HepG2 (cell line): ENCODE data around the gene BRD3. TPM values are rescaled to one million over a fixed set of nuclear protein-coding genes. Genes with fewer than 3 reads are reported as not detected.

ENCODE experiments used
- ATF1 ChIP-seq: IDR thresholded peaks from 2 replicates; pipeline ENCODE4 v1.6.1; 2016; ENCODE audit warnings: mild to moderate bottlenecking, control low read depth
- CEBPG ChIP-seq: IDR thresholded peaks from 2 replicates; pipeline ENCODE4 v1.6.1; 2016
- EZH2 ChIP-seq: conservative IDR thresholded peaks from 2 replicates; pipeline ENCODE4 v1.6.1; 2012; ENCODE audit warnings: mild to moderate bottlenecking, low read depth, low read length, moderate library complexity
- FOXC1 ChIP-seq: sonication (generic); formaldehyde crosslinking; IDR thresholded peaks from 2 replicates; pipeline ENCODE4 v1.8.0; 2022; ENCODE audit warnings: mild to moderate bottlenecking, missing genetic modification reagents, borderline replicate concordance
- GFI1 ChIP-seq: sonication (generic); formaldehyde crosslinking; IDR thresholded peaks from 2 replicates; pipeline ENCODE4 v1.5.0; 2020; ENCODE audit warnings: missing genetic modification reagents, mild to moderate bottlenecking, borderline replicate concordance
- HMG20A ChIP-seq: IDR thresholded peaks from 2 replicates; pipeline ENCODE4 v1.6.1; 2016; ENCODE audit warnings: borderline replicate concordance
- HMGA1 ChIP-seq: sonication (generic); formaldehyde crosslinking; conservative IDR thresholded peaks from 2 replicates; pipeline ENCODE4 v1.4.0; 2020; ENCODE audit warnings: missing genetic modification reagents
- MEIS1 ChIP-seq: sonication (generic); formaldehyde crosslinking; IDR thresholded peaks from 2 replicates; pipeline ENCODE4 v1.9.0; 2021; ENCODE audit warnings: mild to moderate bottlenecking, missing genetic modification reagents, moderate library complexity, borderline replicate concordance
- NKX3-1 ChIP-seq: sonication (generic); formaldehyde crosslinking; IDR thresholded peaks from 2 replicates; pipeline ENCODE4 v1.5.0; 2020; ENCODE audit warnings: missing genetic modification reagents
- PHF20 ChIP-seq: sonication (generic); formaldehyde crosslinking; IDR thresholded peaks from 2 replicates; pipeline ENCODE4 v1.5.0; 2020; ENCODE audit warnings: mild to moderate bottlenecking, missing genetic modification reagents
- PRPF4 ChIP-seq: fragments of 200-400 bp; formaldehyde crosslinking; IDR thresholded peaks from 2 replicates; pipeline ENCODE4 v1.6.1; 2016; ENCODE audit warnings: low read length, low read depth; ENCODE audit not compliant: poor library complexity, severe bottlenecking
- RFX1 ChIP-seq: fragments of 450-650 bp; IDR thresholded peaks from 2 replicates; pipeline ENCODE4 v1.6.1; 2017
- SSRP1 ChIP-seq: IDR thresholded peaks from 2 replicates; pipeline ENCODE4 v1.6.1; 2016; ENCODE audit warnings: control low read depth
- ZKSCAN1 ChIP-seq: fragments of 150-350 bp; IDR thresholded peaks from 2 replicates; pipeline ENCODE4 v1.6.1; 2014; ENCODE audit warnings: low read length
- ZMAT3 ChIP-seq: sonication (generic); formaldehyde crosslinking; conservative IDR thresholded peaks from 2 replicates; pipeline ENCODE4 v1.7.0; 2021; ENCODE audit warnings: missing genetic modification reagents
- ZNF138 ChIP-seq: sonication (generic); formaldehyde crosslinking; IDR thresholded peaks from 2 replicates; pipeline ENCODE4 v1.5.0; 2020; ENCODE audit warnings: mild to moderate bottlenecking, low read depth, missing genetic modification reagents
- ZNF274 ChIP-seq: sonication (generic); formaldehyde crosslinking; IDR thresholded peaks from 2 replicates; pipeline ENCODE4 v1.5.1; 2020; ENCODE audit warnings: mild to moderate bottlenecking, missing genetic modification reagents
- ZNF619 ChIP-seq: sonication (generic); formaldehyde crosslinking; IDR thresholded peaks from 2 replicates; pipeline ENCODE4 v1.4.0; 2020; ENCODE audit warnings: mild to moderate bottlenecking, missing genetic modification reagents
- ZNF724P ChIP-seq: sonication (generic); formaldehyde crosslinking; IDR thresholded peaks from 2 replicates; pipeline ENCODE4 v1.8.0; 2022; ENCODE audit warnings: missing genetic modification reagents, borderline replicate concordance
- ZNF766 ChIP-seq: sonication (generic); formaldehyde crosslinking; IDR thresholded peaks from 2 replicates; pipeline ENCODE4 v1.5.0; 2020; ENCODE audit warnings: missing genetic modification reagents, borderline replicate concordance
- polyA plus RNA-seq, 8 experiments: library from polyadenylated mRNA; depleted of rRNA in 3 of 8; stranded (reverse) in 7 of 8; unstranded in 1 of 8; fragments of >200 nt; fragmentation: Illumina TruSeq in 4 of 8; extraction: Trizol in 4 of 8; gene quantifications; 2 replicates each; pipeline versions ENCODE4 v1.2.1 to v1.2.3, GENCODE V29; 2011 to 2016; ENCODE audit warnings: low read depth in 4 of 8, missing spikeins in 1 of 8, mixed read lengths in 1 of 8; ENCODE audit not compliant: insufficient read depth in 1 of 8
- total RNA-seq, 5 experiments: library from RNA; depleted of rRNA; stranded (reverse); fragments of >200 nt; fragmentation: Illumina TruSeq; extraction: Trizol; gene quantifications; 2 replicates each; pipeline ENCODE4 v1.2.3, GENCODE V29; 2016; ENCODE audit warnings: low read depth in 1 of 5
- TF ChIP-seq, protein P1 (sequence below): sonication (generic); formaldehyde crosslinking; IDR thresholded peaks from 2 replicates; pipeline ENCODE4 v1.4.0; 2020; ENCODE audit warnings: missing genetic modification reagents, mild to moderate bottlenecking, borderline replicate concordance
- TF ChIP-seq, protein P2 (sequence below): IDR thresholded peaks from 2 replicates; pipeline ENCODE4 v1.6.1; 2016; ENCODE audit warnings: mild to moderate bottlenecking, missing biosample characterization, missing genetic modification reagents
- TF ChIP-seq, protein P3 (sequence below): sonication (generic); formaldehyde crosslinking; IDR thresholded peaks from 2 replicates; pipeline ENCODE4 v1.9.0; 2022; ENCODE audit warnings: low read depth, missing genetic modification reagents
- TF ChIP-seq, protein P4 (sequence below): IDR thresholded peaks from 2 replicates; pipeline ENCODE4 v1.6.1; 2016; ENCODE audit warnings: missing compliant biosample characterization, missing genetic modification reagents, borderline replicate concordance

BRD3 gene
- total and polyA plus RNA-seq, 2 of the 13 experiments (the other 11 are each of a cell fraction or from before 2014, with no cell fraction given): 5.9 to 12.9 TPM

DNA sequence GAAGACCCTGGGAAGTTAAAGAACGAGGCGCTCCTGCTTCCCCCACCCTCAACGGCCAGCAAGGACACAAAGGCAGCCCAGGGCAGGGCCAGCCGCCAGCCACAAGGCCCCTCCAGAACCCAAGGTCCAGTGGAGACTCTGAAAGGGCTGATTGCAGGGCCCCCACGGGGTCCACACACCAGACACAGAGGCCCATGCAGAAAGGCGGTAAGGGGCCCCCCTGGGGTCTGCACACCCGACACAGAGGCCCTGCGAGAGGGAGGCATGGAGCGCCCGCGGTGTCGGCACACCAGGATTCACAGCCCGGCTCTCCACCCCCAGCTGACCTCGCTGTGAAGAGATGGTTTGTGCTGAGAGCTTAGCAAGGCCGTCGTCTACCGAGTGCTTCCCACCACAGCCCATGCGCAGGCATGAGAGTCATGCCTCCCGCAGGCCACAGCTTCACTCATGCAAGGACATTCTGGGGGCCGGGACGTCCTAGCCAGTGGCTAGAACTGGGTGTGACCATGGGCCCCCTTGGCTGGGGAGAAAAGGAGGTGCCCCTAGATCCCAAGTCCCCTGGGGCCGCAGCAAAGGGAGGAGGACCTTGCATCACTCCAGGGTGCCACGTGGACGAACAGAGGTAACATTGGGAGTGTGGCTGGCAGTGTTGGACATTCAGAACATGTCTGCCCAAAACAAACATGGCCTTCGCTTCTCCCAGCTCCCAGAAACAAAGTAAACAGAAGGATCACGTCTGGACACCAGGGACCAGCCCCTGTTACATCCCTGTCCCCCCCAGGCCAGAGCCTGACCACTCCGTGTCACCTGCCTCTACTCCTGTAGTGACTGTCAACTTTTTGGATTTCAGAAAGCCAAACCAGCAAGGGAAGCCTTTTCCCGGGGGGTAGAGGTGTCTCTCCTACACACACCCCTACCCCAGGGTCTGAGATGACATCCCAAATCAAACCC lies 9.8 kb downstream of the BRD3 start (continued):
- TF ChIP-seq, protein P1, sequence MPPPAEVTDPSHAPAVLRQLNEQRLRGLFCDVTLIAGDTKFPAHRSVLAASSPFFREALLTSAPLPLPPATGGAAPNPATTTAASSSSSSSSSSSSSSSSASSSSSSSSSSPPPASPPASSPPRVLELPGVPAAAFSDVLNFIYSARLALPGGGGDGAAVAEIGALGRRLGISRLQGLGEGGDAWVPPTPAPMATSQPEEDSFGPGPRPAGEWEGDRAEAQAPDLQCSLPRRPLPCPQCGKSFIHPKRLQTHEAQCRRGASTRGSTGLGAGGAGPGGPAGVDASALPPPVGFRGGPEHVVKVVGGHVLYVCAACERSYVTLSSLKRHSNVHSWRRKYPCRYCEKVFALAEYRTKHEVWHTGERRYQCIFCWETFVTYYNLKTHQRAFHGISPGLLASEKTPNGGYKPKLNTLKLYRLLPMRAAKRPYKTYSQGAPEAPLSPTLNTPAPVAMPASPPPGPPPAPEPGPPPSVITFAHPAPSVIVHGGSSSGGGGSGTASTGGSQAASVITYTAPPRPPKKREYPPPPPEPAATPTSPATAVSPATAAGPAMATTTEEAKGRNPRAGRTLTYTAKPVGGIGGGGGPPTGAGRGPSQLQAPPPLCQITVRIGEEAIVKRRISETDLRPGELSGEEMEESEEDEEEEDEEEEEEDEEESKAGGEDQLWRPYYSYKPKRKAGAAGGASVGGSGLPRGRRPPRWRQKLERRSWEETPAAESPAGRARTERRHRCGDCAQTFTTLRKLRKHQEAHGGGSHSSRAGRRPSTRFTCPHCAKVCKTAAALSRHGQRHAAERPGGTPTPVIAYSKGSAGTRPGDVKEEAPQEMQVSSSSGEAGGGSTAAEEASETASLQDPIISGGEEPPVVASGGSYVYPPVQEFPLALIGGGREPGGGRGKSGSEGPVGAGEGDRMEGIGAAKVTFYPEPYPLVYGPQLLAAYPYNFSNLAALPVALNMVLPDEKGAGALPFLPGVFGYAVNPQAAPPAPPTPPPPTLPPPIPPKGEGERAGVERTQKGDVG (CRISPR knock-in tag): peak; percentile 75; the same call in 1 of the 2 replicates
- no peak for TF ChIP-seq NKX3-1
- TF ChIP-seq ZNF724P (CRISPR knock-in tag): 0 out of 2 replicates have a peak, but pooled peaks have one; percentile 73
- peak; percentile 49; the same call in 1 of the 2 replicates for TF ChIP-seq ZNF766 (CRISPR knock-in tag)
- TF ChIP-seq PHF20: peak; percentile 29; the same call in 1 of the 2 replicates
- no peak for TF ChIP-seq ZKSCAN1
- TF ChIP-seq, protein P2, sequence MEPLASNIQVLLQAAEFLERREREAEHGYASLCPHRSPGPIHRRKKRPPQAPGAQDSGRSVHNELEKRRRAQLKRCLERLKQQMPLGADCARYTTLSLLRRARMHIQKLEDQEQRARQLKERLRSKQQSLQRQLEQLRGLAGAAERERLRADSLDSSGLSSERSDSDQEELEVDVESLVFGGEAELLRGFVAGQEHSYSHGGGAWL (CRISPR knock-in tag): no peak; the same call in 1 of the 2 replicates
- TF ChIP-seq PRPF4: no peak
- TF ChIP-seq ZNF138 (CRISPR knock-in tag): 0 out of 2 replicates have a peak, but pooled peaks have one; percentile 34
- no peak for TF ChIP-seq RFX1
- TF ChIP-seq HMG20A (CRISPR knock-in tag): peak; percentile 62; the same call in 1 of the 2 replicates
- TF ChIP-seq HMGA1 (CRISPR knock-in tag): no peak
- peak; percentile 81; the same call in 1 of the 2 replicates for TF ChIP-seq ZMAT3
- no peak for TF ChIP-seq FOXC1
- TF ChIP-seq MEIS1 (CRISPR knock-in tag): 0 out of 2 replicates have a peak, but pooled peaks have one; percentile 69
- no peak for TF ChIP-seq SSRP1 (CRISPR knock-in tag)
- no peak for TF ChIP-seq EZH2
- peak; percentile 15; the same call in 1 of the 2 replicates for TF ChIP-seq ZNF274 (CRISPR knock-in tag)
- no peak for TF ChIP-seq GFI1 (CRISPR knock-in tag)
- TF ChIP-seq, protein P3, sequence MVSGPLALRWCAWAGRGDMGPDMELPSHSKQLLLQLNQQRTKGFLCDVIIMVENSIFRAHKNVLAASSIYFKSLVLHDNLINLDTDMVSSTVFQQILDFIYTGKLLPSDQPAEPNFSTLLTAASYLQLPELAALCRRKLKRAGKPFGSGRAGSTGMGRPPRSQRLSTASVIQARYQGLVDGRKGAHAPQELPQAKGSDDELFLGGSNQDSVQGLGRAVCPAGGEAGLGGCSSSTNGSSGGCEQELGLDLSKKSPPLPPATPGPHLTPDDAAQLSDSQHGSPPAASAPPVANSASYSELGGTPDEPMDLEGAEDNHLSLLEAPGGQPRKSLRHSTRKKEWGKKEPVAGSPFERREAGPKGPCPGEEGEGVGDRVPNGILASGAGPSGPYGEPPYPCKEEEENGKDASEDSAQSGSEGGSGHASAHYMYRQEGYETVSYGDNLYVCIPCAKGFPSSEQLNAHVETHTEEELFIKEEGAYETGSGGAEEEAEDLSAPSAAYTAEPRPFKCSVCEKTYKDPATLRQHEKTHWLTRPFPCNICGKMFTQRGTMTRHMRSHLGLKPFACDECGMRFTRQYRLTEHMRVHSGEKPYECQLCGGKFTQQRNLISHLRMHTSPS (CRISPR knock-in tag): peak; percentile 42; the same call in 1 of the 2 replicates
- TF ChIP-seq, protein P4, sequence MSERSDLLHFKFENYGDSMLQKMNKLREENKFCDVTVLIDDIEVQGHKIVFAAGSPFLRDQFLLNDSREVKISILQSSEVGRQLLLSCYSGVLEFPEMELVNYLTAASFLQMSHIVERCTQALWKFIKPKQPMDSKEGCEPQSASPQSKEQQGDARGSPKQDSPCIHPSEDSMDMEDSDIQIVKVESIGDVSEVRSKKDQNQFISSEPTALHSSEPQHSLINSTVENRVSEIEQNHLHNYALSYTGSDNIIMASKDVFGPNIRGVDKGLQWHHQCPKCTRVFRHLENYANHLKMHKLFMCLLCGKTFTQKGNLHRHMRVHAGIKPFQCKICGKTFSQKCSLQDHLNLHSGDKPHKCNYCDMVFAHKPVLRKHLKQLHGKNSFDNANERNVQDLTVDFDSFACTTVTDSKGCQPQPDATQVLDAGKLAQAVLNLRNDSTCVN (CRISPR knock-in tag): no peak
- TF ChIP-seq ZNF619 (CRISPR knock-in tag): peak; percentile 18; the same call in 1 of the 2 replicates
- TF ChIP-seq CEBPG (CRISPR knock-in tag): peak; percentile 96
- no peak for TF ChIP-seq ATF1 (CRISPR knock-in tag)
